Fibroblast of lung (primary cell): ENCODE measurements around the gene CD48. TPM values are rescaled to one million over a fixed set of nuclear protein-coding genes. Genes with fewer than 3 reads are reported as not detected.

Source experiments
- DNase-seq, 2 donors: peaks; one replicate each; pipeline versions ENCODE4 v3.0.0 to v3.0.0-alpha.2; 2010; ENCODE audit warnings: low read depth in 2 of 2
- H2AFZ ChIP-seq: 2 replicates; pipeline ENCODE4 v1.5.1; 2012; ENCODE audit warnings: low read length, control low read depth, inconsistent platforms
- H3K27ac ChIP-seq: 2 replicates; pipeline ENCODE4 v1.5.1; 2011; ENCODE audit warnings: low read length, control low read depth; ENCODE audit not compliant: insufficient read depth
- H3K27me3 ChIP-seq: 2 replicates; pipeline ENCODE4 v1.5.1; 2011; ENCODE audit warnings: mild to moderate bottlenecking, low read length; ENCODE audit not compliant: control insufficient read depth, insufficient read depth
- H3K36me3 ChIP-seq: 2 replicates; pipeline ENCODE4 v1.5.1; 2011; ENCODE audit warnings: low read length; ENCODE audit not compliant: control insufficient read depth, insufficient read depth
- H3K4me1 ChIP-seq: 2 replicates; pipeline ENCODE4 v1.5.1; 2011; ENCODE audit warnings: low read length; ENCODE audit not compliant: control insufficient read depth, insufficient read depth; ENCODE audit errors: extremely low read depth
- H3K4me2 ChIP-seq: 2 replicates; pipeline ENCODE4 v1.5.1; 2011; ENCODE audit warnings: low read length, control low read depth; ENCODE audit not compliant: insufficient read depth; ENCODE audit errors: extremely low read depth
- H3K4me3 ChIP-seq, 4 experiments: fragments of 200-600 bp in 1 of 4; sonication (generic) in 1 of 4; replicated peaks in 1 of 4; 2 replicates each; pipeline ENCODE4 v1.5.1; 2011 to 2016; ENCODE audit warnings: low read length in 4 of 4, low read depth in 3 of 4, mild to moderate bottlenecking in 3 of 4, control low read depth in 2 of 4, inconsistent platforms in 1 of 4, mixed read lengths in 1 of 4; ENCODE audit not compliant: insufficient read depth in 1 of 4; ENCODE audit errors: control extremely low read depth in 1 of 4
- H3K79me2 ChIP-seq: 2 replicates; pipeline ENCODE4 v1.5.1; 2012; ENCODE audit warnings: mild to moderate bottlenecking, low read length, inconsistent platforms; ENCODE audit not compliant: control insufficient read depth, insufficient read depth
- H3K9ac ChIP-seq: 2 replicates; pipeline ENCODE4 v1.5.1; 2011; ENCODE audit warnings: mild to moderate bottlenecking, low read length, control low read depth; ENCODE audit not compliant: insufficient read depth
- H3K9me3 ChIP-seq: 2 replicates; pipeline ENCODE4 v1.5.1; 2012; ENCODE audit warnings: low read depth, low read length; ENCODE audit not compliant: control insufficient read depth, insufficient read depth
- H4K20me1 ChIP-seq: 2 replicates; pipeline ENCODE4 v1.5.1; 2011; ENCODE audit warnings: low read length; ENCODE audit not compliant: control insufficient read depth, insufficient read depth; ENCODE audit errors: extremely low read depth
- CTCF ChIP-seq, 2 donors: IDR thresholded peaks in 1 of 2; conservative IDR thresholded peaks in 1 of 2; 1 replicate in 1 of 2; 2 replicates in 1 of 2; pipeline ENCODE4 v1.5.1; 2011 to 2012; ENCODE audit warnings: low read length in 2 of 2, control low read depth in 1 of 2, inconsistent platforms in 1 of 2, low read depth in 1 of 2, mild to moderate bottlenecking in 1 of 2
- EZH2 ChIP-seq: IDR thresholded peaks from 2 replicates; pipeline ENCODE4 v1.5.1; 2012; ENCODE audit warnings: low read length, control low read depth, mild to moderate bottlenecking; ENCODE audit errors: missing control alignments
- polyA plus RNA-seq, 2 donors: library from polyadenylated mRNA; depleted of rRNA in 1 of 2; stranded (reverse) in 1 of 2; unstranded in 1 of 2; fragments of >200 nt; gene quantifications; 2 replicates each; pipeline ENCODE4 v1.2.1, GENCODE V29; 2011 to 2012; ENCODE audit warnings: missing spikeins in 1 of 2
- total RNA-seq: library from RNA; depleted of rRNA; stranded (reverse); fragments of >200 nt; gene quantifications from 2 replicates; pipeline ENCODE4 v1.2.1, GENCODE V29; 2014

CD48 gene
- total and polyA plus RNA-seq, 2 donors (not counting 1 experiment from before 2014, with no cell fraction given), result not detected

- Histone ChIP-seq H3K9ac (no peak overlapping the region), H3K27ac (no peak overlapping the region), H3K4me3 (no peak overlapping the region)
Measured at GRCh38 chr1:160723332-160723731, 11.7 kb upstream of the CD48 start.

GRCh38 chr1:160722726-160723125 is 11.1 kb upstream of the CD48 start:
- Histone ChIP-seq H3K36me3 (no peaks in the 10 kb centered on the region), H3K79me2 (no peaks in the 10 kb centered on the region), H3K27ac (no peak overlapping the region), H4K20me1 (peaks cover 1% of the 10 kb centered on the region), H3K4me2 (no peak overlapping the region), H2AFZ (no peak overlapping the region), H3K4me3 (no peak overlapping the region), H3K27me3 (no peaks in the 10 kb centered on the region), H3K4me1 (no peaks in the 10 kb centered on the region), H3K9me3 (no peaks in the 10 kb centered on the region), H3K9ac (no peak overlapping the region)
- TF ChIP-seq CTCF (conservative IDR thresholded peaks at IDR 0.05 in 1 of 2, IDR thresholded peaks at IDR 0.05 in 1 of 2; ENCODE audit: low read depth in 1 of 2, low read length in 2 of 2) (no peak), EZH2 (no peak)
- no peak for DNase-seq

More at GRCh38 chr1:160723332-160723731, 11.7 kb upstream of the CD48 start:
- Histone ChIP-seq H3K27me3 (no peaks in the 10 kb centered on the region), H3K36me3 (no peaks in the 10 kb centered on the region), H3K9me3 (no peaks in the 10 kb centered on the region), H3K79me2 (no peaks in the 10 kb centered on the region), H3K4me1 (no peaks in the 10 kb centered on the region), H3K4me2 (no peak overlapping the region), H2AFZ (no peak overlapping the region), H4K20me1 (peaks cover 1% of the 10 kb centered on the region)
- no peak for TF ChIP-seq CTCF (conservative IDR thresholded peaks at IDR 0.05 in 1 of 2, IDR thresholded peaks at IDR 0.05 in 1 of 2; ENCODE audit: low read depth in 1 of 2, low read length in 2 of 2)
- TF ChIP-seq EZH2, result no peak
- no peak for DNase-seq

- Histone ChIP-seq H3K27me3 (no peaks in the 10 kb centered on the region), H3K36me3 (no peaks in the 10 kb centered on the region), H3K4me3 (no peak overlapping the region), H2AFZ (no peak overlapping the region), H3K4me1 (no peaks in the 10 kb centered on the region), H3K27ac (no peak overlapping the region), H3K9me3 (no peaks in the 10 kb centered on the region), H3K4me2 (no peak overlapping the region), H3K9ac (no peak overlapping the region), H4K20me1 (peaks cover 1% of the 10 kb centered on the region), H3K79me2 (no peaks in the 10 kb centered on the region)
- DNase-seq, result no peak
- TF ChIP-seq CTCF (conservative IDR thresholded peaks at IDR 0.05 in 1 of 2, IDR thresholded peaks at IDR 0.05 in 1 of 2; ENCODE audit: low read depth in 1 of 2, low read length in 2 of 2), result no peak
- TF ChIP-seq EZH2, result no peak
Measured at GRCh38 chr1:160721473-160721872, 9.9 kb upstream of the CD48 start.
